Mesendoderm (in vitro differentiated cells): ENCODE data around the gene LAMC1.

ENCODE experiments used
- DNase-seq: peaks from one replicate; pipeline ENCODE4 v3.0.0; 2013
- H2AK5ac ChIP-seq: 2 replicates; pipeline ENCODE4 v1.6.1; 2013; ENCODE audit warnings: low read length, inconsistent platforms
- H2BK120ac ChIP-seq: 2 replicates; pipeline ENCODE4 v1.6.1; 2013; ENCODE audit warnings: low read depth, mild to moderate bottlenecking, low read length, moderate library complexity, mixed read lengths
- H2BK15ac ChIP-seq: replicated peaks from 2 replicates; pipeline ENCODE4 v1.6.1; 2013; ENCODE audit warnings: low read depth, mild to moderate bottlenecking, moderate library complexity
- H2BK5ac ChIP-seq: 2 replicates; pipeline ENCODE4 v1.6.1; 2013; ENCODE audit warnings: low read length, inconsistent platforms
- H3K18ac ChIP-seq: 2 replicates; pipeline ENCODE4 v1.6.1; 2013; ENCODE audit warnings: mild to moderate bottlenecking, low read length, mixed read lengths
- H3K23ac ChIP-seq: one replicate; pipeline ENCODE4 v1.6.1; 2013; ENCODE audit warnings: low read length
- H3K27ac ChIP-seq: 2 replicates; pipeline ENCODE4 v1.5.1; 2013; ENCODE audit warnings: low read depth, mild to moderate bottlenecking, inconsistent platforms, low read length, moderate library complexity
- H3K27me3 ChIP-seq: 2 replicates; pipeline ENCODE4 v1.6.1; 2013; ENCODE audit warnings: low read length, control low read depth, mild to moderate bottlenecking, inconsistent platforms; ENCODE audit not compliant: insufficient read depth, poor library complexity
- H3K36me3 ChIP-seq: 2 replicates; pipeline ENCODE4 v1.6.1; 2013; ENCODE audit warnings: low read length, inconsistent platforms; ENCODE audit not compliant: control insufficient read depth, insufficient read depth
- H3K4ac ChIP-seq: one replicate; pipeline ENCODE4 v1.6.1; 2013; ENCODE audit warnings: low read depth, mild to moderate bottlenecking, low read length, moderate library complexity
- H3K4me1 ChIP-seq: 2 replicates; pipeline ENCODE4 v1.6.1; 2013; ENCODE audit warnings: low read depth, low read length, inconsistent platforms; ENCODE audit not compliant: control insufficient read depth
- H3K4me2 ChIP-seq: 2 replicates; pipeline ENCODE4 v1.6.1; 2013; ENCODE audit warnings: low read length
- H3K4me3 ChIP-seq: 2 replicates; pipeline ENCODE4 v1.5.1; 2013; ENCODE audit warnings: mild to moderate bottlenecking, low read length
- H3K56ac ChIP-seq: one replicate; pipeline ENCODE4 v1.6.1; 2013; ENCODE audit warnings: low read length
- H3K79me1 ChIP-seq: 2 replicates; pipeline ENCODE4 v1.6.1; 2013; ENCODE audit warnings: low read length, inconsistent platforms
- H3K79me2 ChIP-seq: 2 replicates; pipeline ENCODE4 v1.6.1; 2013; ENCODE audit warnings: mild to moderate bottlenecking, low read length; ENCODE audit not compliant: control insufficient read depth, insufficient read depth
- H3K9ac ChIP-seq: 2 replicates; pipeline ENCODE4 v1.6.1; 2013; ENCODE audit warnings: low read length, inconsistent platforms
- H4K5ac ChIP-seq: one replicate; pipeline ENCODE4 v1.6.1; 2013; ENCODE audit warnings: low read length
- H4K8ac ChIP-seq: one replicate; pipeline ENCODE4 v1.6.1; 2013; ENCODE audit warnings: low read depth, mild to moderate bottlenecking, control low read depth, low read length, moderate library complexity
- WGBS: extraction: QIAGEN DNeasy Blood & Tissue Kit; methylation state at CpG from one replicate; pipeline ENCODE4 v1.1.7; 2013; ENCODE audit warnings: low lambda C conversion rate, missing lambda C conversion rate; ENCODE audit not compliant: insufficient coverage; ENCODE audit errors: extremely low coverage; 5-methylcytosine and 5-hydroxymethylcytosine counted together

Gene LAMC1

DNA sequence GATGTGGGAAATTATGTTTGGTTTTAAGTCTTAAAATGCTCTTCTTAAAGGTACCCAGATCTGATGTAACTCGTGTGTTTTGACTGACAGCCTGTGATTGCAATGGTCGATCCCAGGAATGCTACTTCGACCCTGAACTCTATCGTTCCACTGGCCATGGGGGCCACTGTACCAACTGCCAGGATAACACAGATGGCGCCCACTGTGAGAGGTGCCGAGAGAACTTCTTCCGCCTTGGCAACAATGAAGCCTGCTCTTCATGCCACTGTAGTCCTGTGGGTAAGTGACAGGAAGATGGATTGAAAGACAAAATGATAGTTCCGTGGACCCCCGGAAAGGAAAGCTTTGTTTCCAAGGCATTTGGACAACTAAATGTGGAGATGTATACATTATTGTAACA is 91.2 kb downstream of the LAMC1 start:
- H4K5ac ChIP-seq, result no peak overlapping the region

DNA sequence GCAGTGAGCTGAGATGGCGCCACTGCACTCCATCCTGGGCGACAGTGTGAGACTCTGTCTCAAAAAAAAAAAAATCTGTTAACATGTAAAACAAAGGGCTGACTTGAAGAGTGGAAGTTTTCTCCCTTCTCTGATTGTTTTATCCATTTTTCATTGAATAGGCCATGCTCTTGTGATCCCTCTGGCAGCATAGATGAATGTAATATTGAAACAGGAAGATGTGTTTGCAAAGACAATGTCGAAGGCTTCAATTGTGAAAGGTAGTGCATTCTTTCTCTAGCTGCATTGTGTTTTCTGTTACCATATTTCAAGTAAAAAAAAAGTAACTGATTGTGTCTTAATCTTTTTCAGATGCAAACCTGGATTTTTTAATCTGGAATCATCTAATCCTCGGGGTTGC is 93.2 kb downstream of the LAMC1 start:
- Histone ChIP-seq H3K18ac (no peak overlapping the region), H3K4me2 (no peak overlapping the region), H3K36me3 (peaks cover 3% of the 10 kb centered on the region), H2BK15ac (no peak overlapping the region), H3K79me1 (no peaks in the 10 kb centered on the region), H3K56ac (no peak overlapping the region), H2BK5ac (no peak overlapping the region), H3K23ac (no peak overlapping the region), H3K4me1 (no peaks in the 10 kb centered on the region), H4K5ac (no peak overlapping the region), H3K4me3 (no peak overlapping the region), H3K27ac (no peak overlapping the region), H3K27me3 (no peaks in the 10 kb centered on the region), H3K79me2 (no peaks in the 10 kb centered on the region), H4K8ac (no peak overlapping the region), H3K9ac (no peak overlapping the region), H3K4ac (no peak overlapping the region), H2AK5ac (no peak overlapping the region), H2BK120ac (no peak overlapping the region)
- WGBS, result no CpG with 5 or more reads among the region's 4 CpGs
- DNase-seq, result no peak

More for the DNA sequence above, 91.2 kb downstream of the LAMC1 start:
- Histone ChIP-seq H2BK5ac (no peak overlapping the region), H3K56ac (no peak overlapping the region), H3K36me3 (peaks cover 3% of the 10 kb centered on the region), H2BK15ac (no peak overlapping the region), H3K27me3 (no peaks in the 10 kb centered on the region), H2AK5ac (no peak overlapping the region), H3K27ac (no peak overlapping the region), H3K4me2 (no peak overlapping the region), H3K4me1 (no peaks in the 10 kb centered on the region), H3K9ac (no peak overlapping the region), H3K23ac (no peak overlapping the region), H3K79me2 (no peaks in the 10 kb centered on the region), H3K4ac (no peak overlapping the region), H3K18ac (no peak overlapping the region), H2BK120ac (no peak overlapping the region), H4K8ac (no peak overlapping the region), H3K4me3 (no peak overlapping the region), H3K79me1 (no peaks in the 10 kb centered on the region)
- no peak for DNase-seq
- no CpG with 5 or more reads among the region's 9 CpGs for WGBS

DNA sequence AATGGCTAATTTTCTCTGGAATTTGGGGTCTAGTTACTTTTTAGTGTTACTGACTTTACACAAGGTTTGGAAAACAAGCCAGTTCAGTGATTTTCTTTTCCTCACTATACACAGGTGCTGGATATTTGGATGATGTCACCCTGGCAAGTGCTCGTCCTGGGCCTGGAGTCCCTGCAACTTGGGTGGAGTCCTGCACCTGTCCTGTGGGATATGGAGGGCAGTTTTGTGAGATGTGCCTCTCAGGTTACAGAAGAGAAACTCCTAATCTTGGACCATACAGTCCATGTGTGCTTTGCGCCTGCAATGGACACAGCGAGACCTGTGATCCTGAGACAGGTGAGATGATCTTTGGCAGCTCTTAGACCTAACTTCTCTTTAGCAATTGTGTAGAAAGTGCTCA is 98.4 kb downstream of the LAMC1 start:
- Histone ChIP-seq H3K27me3 (no peaks in the 10 kb centered on the region), H2BK5ac (no peak overlapping the region), H3K4me3 (no peak overlapping the region), H3K79me2 (no peaks in the 10 kb centered on the region), H3K18ac (no peak overlapping the region), H4K8ac (no peak overlapping the region), H3K36me3 (peaks cover 4% of the 10 kb centered on the region), H3K9ac (no peak overlapping the region), H3K56ac (no peak overlapping the region), H2BK120ac (no peak overlapping the region), H3K79me1 (no peaks in the 10 kb centered on the region), H3K4ac (no peak overlapping the region), H3K4me1 (no peaks in the 10 kb centered on the region), H2BK15ac (no peak overlapping the region), H2AK5ac (no peak overlapping the region), H3K4me2 (no peak overlapping the region), H4K5ac (no peak overlapping the region), H3K27ac (no peak overlapping the region), H3K23ac (no peak overlapping the region)
- no peak for DNase-seq
- WGBS, result no CpG with 5 or more reads among the region's 3 CpGs

DNA sequence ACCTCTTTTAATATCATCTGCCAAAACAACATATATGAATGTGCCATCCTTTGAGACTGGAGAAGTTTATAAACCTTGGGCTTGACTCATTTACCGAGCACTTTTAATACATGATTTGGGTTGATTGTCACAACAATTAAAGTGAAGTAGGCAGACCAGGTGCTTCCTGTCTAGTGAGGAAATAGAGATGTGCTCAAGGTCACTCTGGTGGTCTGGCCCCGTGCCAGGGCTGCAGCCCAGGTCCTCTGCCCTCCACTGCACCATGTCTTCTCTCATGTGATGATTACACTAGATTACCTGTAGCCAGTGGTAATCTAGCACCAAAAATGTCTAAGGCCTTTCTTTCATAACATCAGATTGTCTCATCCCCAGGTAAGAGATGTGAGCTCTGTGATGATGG is 101.0 kb downstream of the LAMC1 start:
- Histone ChIP-seq H3K4me3 (no peak overlapping the region), H3K27me3 (no peaks in the 10 kb centered on the region), H3K27ac (no peak overlapping the region), H4K8ac (no peak overlapping the region), H2BK120ac (no peak overlapping the region), H2AK5ac (no peak overlapping the region), H3K79me2 (no peaks in the 10 kb centered on the region), H3K4ac (no peak overlapping the region), H4K5ac (no peak overlapping the region), H3K4me1 (no peaks in the 10 kb centered on the region), H2BK5ac (no peak overlapping the region), H3K23ac (no peak overlapping the region), H3K9ac (no peak overlapping the region), H3K4me2 (no peak overlapping the region), H3K36me3 (peaks cover 1% of the 10 kb centered on the region), H3K56ac (no peak overlapping the region), H2BK15ac (no peak overlapping the region), H3K18ac (no peak overlapping the region), H3K79me1 (no peaks in the 10 kb centered on the region)
- no peak for DNase-seq
- no CpG with 5 or more reads among the region's 2 CpGs for WGBS

DNA sequence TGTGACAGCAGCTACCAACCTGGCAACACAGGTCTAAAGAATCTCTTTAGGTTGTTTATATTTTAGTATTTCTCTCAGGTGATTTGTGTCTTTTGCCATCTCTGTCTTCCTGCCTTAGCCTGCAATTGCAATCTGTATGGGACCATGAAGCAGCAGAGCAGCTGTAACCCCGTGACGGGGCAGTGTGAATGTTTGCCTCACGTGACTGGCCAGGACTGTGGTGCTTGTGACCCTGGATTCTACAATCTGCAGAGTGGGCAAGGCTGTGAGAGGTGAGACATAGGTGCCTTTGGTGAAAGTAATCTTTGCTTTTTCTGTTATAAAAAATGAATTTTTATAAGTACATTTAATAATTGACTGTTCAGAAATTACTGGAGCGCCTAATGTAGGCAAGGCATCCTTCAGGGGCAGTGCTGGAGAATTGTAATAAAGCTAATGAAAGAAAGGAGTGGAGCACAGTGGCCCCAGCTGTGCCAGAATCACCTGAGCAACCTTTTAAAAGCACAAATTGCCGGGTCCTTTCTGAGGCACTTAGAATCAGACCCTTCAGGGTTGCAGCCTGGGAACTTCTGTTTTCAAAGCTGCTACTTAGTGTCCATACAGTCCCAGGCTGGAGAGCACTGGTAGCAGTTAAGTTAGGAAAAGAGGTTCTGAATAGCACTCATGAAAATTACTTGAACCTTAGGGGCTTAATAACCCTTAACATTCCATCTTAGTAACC is 102.2 kb downstream of the LAMC1 start:
- Histone ChIP-seq H3K4ac (no peak overlapping the region), H3K18ac (no peak overlapping the region), H3K9ac (no peak overlapping the region), H3K79me1 (no peaks in the 10 kb centered on the region), H3K4me3 (no peak overlapping the region), H4K8ac (no peak overlapping the region), H3K56ac (no peak overlapping the region), H3K23ac (no peak overlapping the region), H2BK120ac (no peak overlapping the region), H3K79me2 (no peaks in the 10 kb centered on the region), H3K27me3 (no peaks in the 10 kb centered on the region), H3K4me1 (no peaks in the 10 kb centered on the region), H3K27ac (no peak overlapping the region), H2BK5ac (no peak overlapping the region), H2BK15ac (no peak overlapping the region), H4K5ac (no peak overlapping the region), H2AK5ac (no peak overlapping the region), H3K4me2 (no peak overlapping the region), H3K36me3 (peaks cover 1% of the 10 kb centered on the region)
- no peak for DNase-seq
- no CpG with 5 or more reads among the region's 5 CpGs for WGBS

DNA sequence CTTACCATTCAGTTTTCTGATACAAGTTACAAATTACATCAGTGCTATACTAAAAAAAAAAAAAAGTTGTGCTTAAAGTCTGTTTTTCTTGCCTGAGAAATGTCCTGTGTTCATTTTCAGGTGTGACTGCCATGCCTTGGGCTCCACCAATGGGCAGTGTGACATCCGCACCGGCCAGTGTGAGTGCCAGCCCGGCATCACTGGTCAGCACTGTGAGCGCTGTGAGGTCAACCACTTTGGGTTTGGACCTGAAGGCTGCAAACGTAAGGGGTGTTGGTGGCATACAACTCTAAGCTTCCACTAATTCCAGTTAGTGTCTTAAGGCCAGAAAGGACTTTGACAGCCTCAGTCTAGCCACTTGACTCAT is 102.8 kb downstream of the LAMC1 start:
- no peaks in the 10 kb centered on the region for H3K79me1 ChIP-seq
- H3K18ac ChIP-seq, result no peak overlapping the region
- DNase-seq, result no peak
- H3K4me2 ChIP-seq, result no peak overlapping the region
- H3K56ac ChIP-seq, result no peak overlapping the region
- H2AK5ac ChIP-seq, result no peak overlapping the region
- H2BK15ac ChIP-seq, result no peak overlapping the region
- no peak overlapping the region for H3K4ac ChIP-seq
- H2BK120ac ChIP-seq, result no peak overlapping the region
- H3K4me1 ChIP-seq, result no peaks in the 10 kb centered on the region
- H3K4me3 ChIP-seq, result no peak overlapping the region
- no peak overlapping the region for H3K27ac ChIP-seq
- H4K5ac ChIP-seq, result no peak overlapping the region
- WGBS, result no CpG with 5 or more reads among the region's 5 CpGs
- H3K36me3 ChIP-seq, result peaks cover 1% of the 10 kb centered on the region
- H4K8ac ChIP-seq, result no peak overlapping the region
- H3K79me2 ChIP-seq, result no peaks in the 10 kb centered on the region
- H3K9ac ChIP-seq, result no peak overlapping the region
- H3K27me3 ChIP-seq, result no peaks in the 10 kb centered on the region
- H2BK5ac ChIP-seq, result no peak overlapping the region
- H3K23ac ChIP-seq, result no peak overlapping the region
